Measurements from ENCODE around the gene ADAMTSL5. TPM values are rescaled to one million over a fixed set of nuclear protein-coding genes. Genes with fewer than 3 reads are reported as not detected.

ADAMTSL5 gene
- total RNA-seq, 4 donors from 2014 or later: 0.46 to 7.0 (median 4.6) TPM

- intact Hi-C loops (cut with DNase I; ENCODE audit: low total_unique reads): no loop called here
- no peak for DNase-seq (ENCODE audit: low spot score in 2 of 2)
- 74 to 79% methylated on average over 30 to 33 of the region's 33 CpGs for WGBS, 2 donors
- TF ChIP-seq CTCF (IDR thresholded peaks at IDR 0.05): no peak
- TF ChIP-seq POLR2A (IDR thresholded peaks at IDR 0.05): no peak
- no peak overlapping the region for H3K4me3 ChIP-seq (ENCODE audit: low read depth, poor library complexity, severe bottlenecking)
Measured at GRCh38 chr19:1526066-1526778, 13.4 kb upstream of the ADAMTSL5 start.

GRCh38 chr19:1525343-1525742 lies 12.5 kb upstream of the ADAMTSL5 start:
- H3K4me3 ChIP-seq (ENCODE audit: low read depth, poor library complexity, severe bottlenecking): no peak overlapping the region
- no peak for TF ChIP-seq CTCF (IDR thresholded peaks at IDR 0.05)
- TF ChIP-seq POLR2A (IDR thresholded peaks at IDR 0.05): no peak
- 47 to 73% methylated on average over 9 to 27 of the region's 31 CpGs for WGBS, 2 donors
- intact Hi-C loops (cut with DNase I; ENCODE audit: low total_unique reads): no loop called here
- DNase-seq (ENCODE audit: low spot score in 2 of 2): no peak

- WGBS, 2 donors: 51 to 60% methylated on average over 17 of the region's 17 CpGs
- DNase-seq (ENCODE audit: low spot score in 2 of 2): no peak
- TF ChIP-seq POLR2A (IDR thresholded peaks at IDR 0.05) (no peak), CTCF (IDR thresholded peaks at IDR 0.05) (no peak)
- intact Hi-C loops (cut with DNase I; ENCODE audit: low total_unique reads): no loop called here
- no peak overlapping the region for H3K4me3 ChIP-seq (ENCODE audit: low read depth, poor library complexity, severe bottlenecking)
Measured at GRCh38 chr19:1524972-1525325, 12.1 kb upstream of the ADAMTSL5 start.

- WGBS, 2 donors: 7 to 10% methylated on average over 34 to 36 of the region's 49 CpGs
- intact Hi-C loops (cut with DNase I; ENCODE audit: low total_unique reads): no loop called here
- TF ChIP-seq CTCF (IDR thresholded peaks at IDR 0.05) (no peak), POLR2A (IDR thresholded peaks at IDR 0.05) (no peak)
- no peak overlapping the region for H3K4me3 ChIP-seq (ENCODE audit: low read depth, poor library complexity, severe bottlenecking)
- no peak for DNase-seq (ENCODE audit: low spot score in 2 of 2)
Measured at GRCh38 chr19:1524287-1524971, 11.6 kb upstream of the ADAMTSL5 start.

GRCh38 chr19:1523412-1524286 lies 10.8 kb upstream of the ADAMTSL5 start, which contains the start of gene PLK5:
PLK5 (plus strand) TSS chr19:1524077; CDS start chr19:1526997, 2,920 bp downstream.
- no peak within 1 kb of the TSS for H3K4me3 ChIP-seq (ENCODE audit: low read depth, poor library complexity, severe bottlenecking)
- DNase-seq (ENCODE audit: low spot score in 2 of 2): no peak
- TF ChIP-seq CTCF (IDR thresholded peaks at IDR 0.05): no peak
- no peak for TF ChIP-seq POLR2A (IDR thresholded peaks at IDR 0.05)
- intact Hi-C loops (cut with DNase I; ENCODE audit: low total_unique reads): no loop called here
- WGBS, 2 donors: 13 to 25% methylated on average over 20 to 40 of the region's 92 CpGs

Measured in lower leg skin (tissue), 4 donors.